ENCODE data around the gene DYNLT1.

Gene DYNLT1

DNA sequence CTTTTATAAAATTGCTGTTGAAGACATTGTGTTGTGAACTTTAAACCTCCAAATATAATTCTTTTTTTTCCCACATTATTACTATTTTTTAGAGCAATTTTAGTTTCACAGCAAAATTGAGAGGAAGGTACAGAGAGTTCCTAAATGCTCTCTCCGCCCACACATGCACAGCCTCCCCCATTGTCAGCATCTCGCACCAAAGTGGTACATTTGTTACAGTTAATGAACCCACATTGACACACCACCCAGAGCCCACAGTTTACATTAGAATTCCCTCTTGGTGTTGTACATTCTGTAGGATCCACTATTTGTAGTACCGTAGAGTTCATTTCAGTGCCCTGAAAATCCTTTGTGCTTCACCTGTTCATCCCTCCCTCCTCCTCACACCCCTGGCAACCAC, 50.9 kb downstream of the DYNLT1 start:
- Mint-ChIP-seq H3K4me1 (peaks cover 8% of the 10 kb centered on the region), H3K9me3 (no peaks in the 10 kb centered on the region), H3K27me3 (ENCODE audit: low read depth, poor library complexity) (no peaks in the 10 kb centered on the region), H3K4me3 (no peak overlapping the region), H3K36me3 (ENCODE audit: low read depth) (peaks cover 80% of the 10 kb centered on the region), H3K27ac (no peak overlapping the region)
- DNase-seq = no peak
- TF ChIP-seq, protein P1, sequence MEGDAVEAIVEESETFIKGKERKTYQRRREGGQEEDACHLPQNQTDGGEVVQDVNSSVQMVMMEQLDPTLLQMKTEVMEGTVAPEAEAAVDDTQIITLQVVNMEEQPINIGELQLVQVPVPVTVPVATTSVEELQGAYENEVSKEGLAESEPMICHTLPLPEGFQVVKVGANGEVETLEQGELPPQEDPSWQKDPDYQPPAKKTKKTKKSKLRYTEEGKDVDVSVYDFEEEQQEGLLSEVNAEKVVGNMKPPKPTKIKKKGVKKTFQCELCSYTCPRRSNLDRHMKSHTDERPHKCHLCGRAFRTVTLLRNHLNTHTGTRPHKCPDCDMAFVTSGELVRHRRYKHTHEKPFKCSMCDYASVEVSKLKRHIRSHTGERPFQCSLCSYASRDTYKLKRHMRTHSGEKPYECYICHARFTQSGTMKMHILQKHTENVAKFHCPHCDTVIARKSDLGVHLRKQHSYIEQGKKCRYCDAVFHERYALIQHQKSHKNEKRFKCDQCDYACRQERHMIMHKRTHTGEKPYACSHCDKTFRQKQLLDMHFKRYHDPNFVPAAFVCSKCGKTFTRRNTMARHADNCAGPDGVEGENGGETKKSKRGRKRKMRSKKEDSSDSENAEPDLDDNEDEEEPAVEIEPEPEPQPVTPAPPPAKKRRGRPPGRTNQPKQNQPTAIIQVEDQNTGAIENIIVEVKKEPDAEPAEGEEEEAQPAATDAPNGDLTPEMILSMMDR (IDR thresholded peaks at IDR 0.05) = no peak

DNA sequence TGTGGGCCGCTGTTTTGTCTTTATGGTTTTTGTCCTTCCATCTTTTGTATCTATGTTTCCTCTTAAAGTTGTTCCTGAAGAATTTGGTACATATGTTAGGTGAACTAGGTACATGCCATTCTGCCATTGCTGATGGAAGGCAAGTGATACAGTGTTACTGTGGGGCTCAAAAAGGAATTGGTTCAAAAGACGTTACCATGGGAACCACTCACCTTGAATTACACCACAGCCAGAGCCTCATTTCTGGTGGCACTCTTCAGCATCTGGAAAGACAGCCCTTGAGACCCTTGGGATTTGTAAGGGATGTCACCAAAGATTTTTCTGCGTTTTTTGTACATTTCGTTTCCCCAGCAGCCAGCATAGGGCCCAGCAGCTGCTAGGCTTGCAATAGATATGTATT, 52.7 kb downstream of the DYNLT1 start:
- H3K4me3 Mint-ChIP-seq = no peak overlapping the region

GRCh38 chr6:158591134-158591809, 53.3 kb downstream of the DYNLT1 start:
- peaks cover 86% of the 10 kb centered on the region for H3K36me3 Mint-ChIP-seq (ENCODE audit: low read depth)

More for the DNA sequence above, 52.7 kb downstream of the DYNLT1 start:
- Mint-ChIP-seq H3K27ac (peak overlapping the region; percentile 29), H3K9me3 (peaks cover 2% of the 10 kb centered on the region), H3K27me3 (ENCODE audit: low read depth, poor library complexity) (no peaks in the 10 kb centered on the region), H3K4me1 (peaks cover 6% of the 10 kb centered on the region), H3K36me3 (ENCODE audit: low read depth) (peaks cover 86% of the 10 kb centered on the region)
- DNase-seq = no peak
- TF ChIP-seq, protein P1 (IDR thresholded peaks at IDR 0.05) = no peak

DNA sequence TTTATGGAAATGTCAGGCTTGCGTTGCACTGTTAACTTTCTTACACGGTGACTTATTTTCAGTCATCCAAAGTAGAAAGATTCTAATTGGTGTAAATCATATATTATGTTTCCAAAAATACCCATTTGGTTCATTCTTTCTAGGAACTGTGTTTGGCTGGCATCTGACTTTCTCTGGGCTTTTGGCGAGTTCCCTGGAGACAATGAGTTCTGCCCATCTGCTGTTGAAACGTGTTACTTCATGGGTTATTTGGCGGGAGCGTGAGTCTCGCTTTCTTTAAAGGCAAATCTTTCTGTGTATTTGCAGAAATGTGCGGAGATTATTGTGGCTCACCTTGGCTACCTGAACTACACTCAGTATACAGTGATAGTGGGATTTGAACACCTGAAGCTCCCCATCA, 55.2 kb downstream of the DYNLT1 start:
- Mint-ChIP-seq H3K4me3 (no peak overlapping the region), H3K36me3 (ENCODE audit: low read depth) (peaks cover 91% of the 10 kb centered on the region), H3K4me1 (no peaks in the 10 kb centered on the region)

More at GRCh38 chr6:158591134-158591809, 53.3 kb downstream of the DYNLT1 start:
- no peak overlapping the region for H3K4me3 Mint-ChIP-seq
- H3K9me3 Mint-ChIP-seq = peaks cover 4% of the 10 kb centered on the region
- TF ChIP-seq, protein P1 (IDR thresholded peaks at IDR 0.05) = no peak
- DNase-seq = no peak
- H3K4me1 Mint-ChIP-seq = peaks cover under 1% of the 10 kb centered on the region
- H3K27ac Mint-ChIP-seq = peak overlapping the region; percentile 29
- H3K27me3 Mint-ChIP-seq (ENCODE audit: low read depth, poor library complexity) = no peaks in the 10 kb centered on the region

GRCh38 chr6:158586652-158587051, 57.9 kb downstream of the DYNLT1 start:
- no peak for DNase-seq
- Mint-ChIP-seq H3K9me3 (peaks cover 4% of the 10 kb centered on the region), H3K4me1 (no peaks in the 10 kb centered on the region), H3K36me3 (ENCODE audit: low read depth) (peaks cover 98% of the 10 kb centered on the region), H3K4me3 (no peak overlapping the region), H3K27ac (no peak overlapping the region), H3K27me3 (ENCODE audit: low read depth, poor library complexity) (no peaks in the 10 kb centered on the region)
- TF ChIP-seq, protein P1 (IDR thresholded peaks at IDR 0.05) = no peak

More for the DNA sequence above, 55.2 kb downstream of the DYNLT1 start:
- no peak for DNase-seq
- Mint-ChIP-seq H3K27ac (peak overlapping the region; percentile 51), H3K27me3 (ENCODE audit: low read depth, poor library complexity) (no peaks in the 10 kb centered on the region), H3K9me3 (peaks cover 4% of the 10 kb centered on the region)
- TF ChIP-seq, protein P1 (IDR thresholded peaks at IDR 0.05) = no peak

Measured in nephron progenitor cell (in vitro differentiated cells).